Embryonic facial prominence (tissue), 1 donor: Measurements from ENCODE around the gene RAB3A.
A peak's percentile ranks its signal among the peaks of the same experiment; 100 is the strongest.
"Not testable (repeated sequence)": the region's sequence is repeated elsewhere in the genome, so short reads cannot be mapped to it uniquely, and the experiment has no call there.

Source experiments
- DNase-seq: peaks from one replicate; pipeline ENCODE4 v3.0.0-alpha.2; 2016; ENCODE audit errors: extremely low spot score

RAB3A gene

GRCh38 chr19:18168673-18169381, 35.0 kb downstream of the RAB3A start:
- no peak for DNase-seq

GRCh38 chr19:18167975-18168645, 35.7 kb downstream of the RAB3A start:
- DNase-seq = no peak

DNA sequence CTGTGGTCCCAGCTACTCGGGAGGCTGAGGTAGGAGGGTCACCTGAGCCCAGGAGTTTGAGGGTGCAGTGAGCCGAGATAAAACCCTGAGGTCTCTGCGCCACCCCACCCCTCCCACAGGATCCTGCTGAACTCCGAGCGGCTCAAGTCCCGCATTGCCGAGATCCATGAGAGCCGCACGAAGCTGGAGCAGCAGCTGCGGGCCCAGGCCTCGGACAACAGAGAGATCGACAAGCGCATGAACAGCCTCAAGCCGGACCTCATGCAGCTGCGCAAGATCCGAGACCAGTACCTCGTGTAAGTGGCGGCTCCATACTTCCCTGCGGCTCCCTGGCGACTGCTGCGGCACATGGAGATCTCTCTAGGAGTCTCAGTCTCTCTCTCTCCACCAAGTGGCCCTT, 36.8 kb downstream of the RAB3A start:
- no peak for DNase-seq

DNA sequence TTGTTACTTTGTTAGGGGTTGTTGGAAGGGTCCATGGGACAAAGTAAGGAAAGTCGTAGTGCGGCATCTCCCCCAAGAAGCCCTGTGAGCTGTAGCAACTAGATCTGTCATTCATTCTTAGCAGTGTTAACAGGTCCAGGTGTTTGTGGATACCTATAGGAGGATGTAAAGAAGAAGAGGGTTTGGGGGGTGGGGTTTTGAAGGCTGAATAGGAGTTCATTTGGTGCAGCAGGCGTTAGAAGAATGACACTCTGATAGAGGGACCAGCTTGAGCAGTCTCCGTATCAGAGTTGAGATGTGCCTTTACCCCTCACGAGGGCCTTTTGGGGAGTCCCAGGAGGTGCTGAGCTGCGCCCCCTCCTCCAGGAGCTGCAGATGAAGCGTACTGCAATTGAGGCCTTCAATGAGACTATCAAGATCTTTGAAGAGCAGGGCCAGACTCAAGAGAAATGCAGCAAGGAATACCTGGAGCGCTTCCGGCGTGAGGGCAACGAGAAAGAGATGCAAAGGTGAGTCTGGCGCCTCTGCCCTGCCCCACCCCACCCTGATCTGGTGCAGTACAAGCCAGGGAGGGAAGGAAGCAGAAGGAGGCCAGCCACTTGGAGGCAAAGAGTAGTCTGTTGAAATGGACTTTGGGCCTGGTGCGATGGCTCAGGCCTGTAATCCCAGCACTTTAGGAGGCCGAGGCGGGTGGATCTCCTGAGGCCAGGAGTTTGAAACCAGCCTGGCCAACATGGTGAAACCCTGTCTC, 37.9 kb downstream of the RAB3A start:
- no peak for DNase-seq

DNA sequence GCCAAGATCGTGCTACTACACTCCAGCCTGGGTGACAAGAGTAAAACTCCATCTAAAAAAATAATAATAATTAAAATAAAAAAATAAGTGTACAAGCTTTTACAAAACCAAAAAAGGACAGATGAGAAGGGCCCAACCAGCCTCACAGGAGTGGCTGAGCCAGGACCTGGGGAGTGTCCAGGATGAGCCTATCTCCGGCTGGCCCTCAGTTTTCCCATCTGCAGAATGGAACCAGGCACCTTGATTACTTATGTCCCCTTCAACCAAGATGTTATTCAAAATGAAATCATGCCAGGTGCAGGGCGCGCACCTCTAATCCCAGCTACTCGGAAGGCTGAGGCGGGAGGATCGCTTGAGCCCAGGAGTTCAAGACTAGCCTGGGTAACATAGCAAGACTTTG, 39.8 kb downstream of the RAB3A start:
- DNase-seq = no peak

DNA sequence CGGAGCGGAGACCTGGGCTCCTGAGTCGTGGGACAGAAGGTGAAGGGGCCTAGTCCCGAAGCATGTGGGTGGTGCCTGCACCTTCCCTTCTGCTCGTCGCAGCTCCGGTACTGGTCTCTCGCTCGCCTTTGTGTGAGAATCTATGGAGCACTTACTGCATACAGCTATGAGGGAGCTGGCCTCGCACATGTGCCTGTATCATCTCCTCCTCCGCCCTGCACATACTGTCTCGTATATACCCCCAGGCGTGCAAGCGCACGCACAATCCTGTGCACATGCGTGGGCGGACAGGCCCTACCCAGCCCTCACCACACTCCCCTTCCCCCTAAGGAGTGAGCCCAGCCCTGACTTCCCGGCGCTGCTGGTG, 42.2 kb downstream of the RAB3A start:
- DNase-seq = no peak

DNA sequence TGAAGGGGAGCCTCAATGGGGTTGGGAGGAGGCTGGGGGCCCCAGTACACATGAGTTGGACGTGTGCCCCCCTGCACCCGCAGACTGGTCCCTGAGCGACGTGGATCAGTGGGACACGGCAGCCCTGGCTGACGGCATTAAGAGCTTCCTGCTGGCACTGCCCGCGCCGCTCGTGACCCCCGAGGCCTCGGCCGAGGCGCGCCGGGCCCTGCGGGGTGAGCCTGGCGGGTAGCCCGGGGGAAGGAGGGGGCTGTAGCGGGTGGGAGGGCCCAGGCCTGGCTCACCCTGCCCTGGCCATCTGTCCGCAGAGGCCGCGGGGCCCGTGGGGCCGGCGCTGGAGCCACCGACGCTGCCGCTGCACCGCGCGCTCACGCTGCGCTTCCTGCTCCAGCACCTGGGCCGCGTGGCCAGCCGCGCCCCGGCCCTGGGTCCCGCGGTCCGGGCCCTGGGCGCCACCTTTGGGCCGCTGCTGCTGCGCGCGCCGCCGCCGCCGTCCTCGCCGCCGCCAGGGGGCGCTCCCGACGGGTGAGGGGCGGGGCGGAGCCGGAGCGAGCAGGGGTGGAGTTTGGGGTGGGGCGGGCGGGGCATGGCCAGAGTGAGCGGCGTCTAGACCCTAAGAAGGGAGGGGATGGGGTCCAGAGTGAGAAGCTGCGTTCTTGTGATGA, 42.7 kb downstream of the RAB3A start:
- no peak for DNase-seq

DNA sequence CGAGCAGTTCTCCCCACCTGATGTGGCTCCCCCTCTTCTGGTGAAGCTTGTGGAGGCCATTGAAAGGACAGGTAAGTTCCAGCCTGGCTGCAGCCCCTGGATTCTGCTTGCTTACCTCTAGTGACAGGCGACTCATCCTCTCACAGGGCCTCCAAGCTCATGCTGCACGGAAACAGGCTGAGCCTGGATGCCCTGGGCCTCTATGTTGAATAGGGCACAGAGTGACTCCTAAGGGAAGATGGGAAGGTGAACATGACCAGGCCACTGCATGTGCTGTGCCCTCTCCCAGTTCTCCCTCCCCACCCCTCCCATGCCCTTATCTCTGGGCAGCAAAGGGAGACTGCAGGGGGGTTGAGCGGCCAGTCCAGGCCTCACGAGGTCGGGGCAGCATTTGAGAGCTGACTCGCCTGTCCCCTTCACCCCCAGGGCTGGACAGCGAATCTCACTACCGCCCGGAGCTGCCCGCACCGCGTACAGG, 43.3 kb downstream of the RAB3A start:
- DNase-seq = no peak

DNA sequence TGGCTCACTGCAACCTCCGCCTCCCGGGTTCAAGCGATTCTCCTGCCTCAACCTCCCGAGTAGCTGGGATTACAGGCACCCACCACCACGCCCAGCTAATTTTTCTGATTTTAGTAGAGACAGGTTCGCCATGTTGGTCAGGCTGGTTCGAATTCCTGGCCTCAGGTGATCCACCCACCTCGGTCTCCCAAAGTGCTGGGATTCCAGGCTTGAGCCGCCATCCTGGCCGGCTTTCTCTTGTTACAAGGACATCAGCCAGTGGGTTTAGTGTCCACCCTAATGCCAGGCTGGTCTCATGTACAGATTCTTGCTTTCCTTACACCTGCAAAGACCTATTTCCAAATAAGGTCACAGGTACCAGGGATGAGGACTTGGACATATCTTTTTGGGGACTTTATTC, 44.0 kb downstream of the RAB3A start:
- DNase-seq = no peak

DNA sequence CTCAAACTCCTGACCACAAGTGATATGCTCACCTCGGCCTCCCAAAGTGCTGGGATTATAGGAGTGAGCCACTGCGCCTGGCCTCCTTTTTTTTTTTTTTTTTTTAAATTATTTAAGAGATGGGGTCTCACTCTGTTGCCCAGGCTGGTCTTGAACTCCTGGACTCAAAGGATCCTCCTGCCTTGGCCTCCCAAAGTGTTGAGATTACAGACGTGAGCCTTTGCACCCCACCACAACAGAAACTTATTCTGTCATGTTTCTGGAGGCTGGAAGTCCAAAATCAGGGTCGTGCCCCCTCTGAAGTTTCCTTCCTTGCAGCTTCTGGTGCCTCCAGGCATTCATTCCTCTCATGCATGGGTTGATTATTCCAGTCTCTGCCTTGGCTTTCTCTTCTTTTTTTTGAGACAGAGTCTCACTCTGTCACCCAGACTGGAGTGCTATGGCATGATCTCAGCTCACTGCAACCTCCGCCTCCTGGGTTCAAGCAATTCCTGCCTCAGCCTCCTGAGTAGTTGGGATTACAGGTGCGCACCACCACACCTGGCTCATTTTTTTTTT, 44.7 kb downstream of the RAB3A start:
- not testable (repeated sequence) for DNase-seq

GRCh38 chr19:18158467-18158866, 45.4 kb downstream of the RAB3A start:
- no peak for DNase-seq

DNA sequence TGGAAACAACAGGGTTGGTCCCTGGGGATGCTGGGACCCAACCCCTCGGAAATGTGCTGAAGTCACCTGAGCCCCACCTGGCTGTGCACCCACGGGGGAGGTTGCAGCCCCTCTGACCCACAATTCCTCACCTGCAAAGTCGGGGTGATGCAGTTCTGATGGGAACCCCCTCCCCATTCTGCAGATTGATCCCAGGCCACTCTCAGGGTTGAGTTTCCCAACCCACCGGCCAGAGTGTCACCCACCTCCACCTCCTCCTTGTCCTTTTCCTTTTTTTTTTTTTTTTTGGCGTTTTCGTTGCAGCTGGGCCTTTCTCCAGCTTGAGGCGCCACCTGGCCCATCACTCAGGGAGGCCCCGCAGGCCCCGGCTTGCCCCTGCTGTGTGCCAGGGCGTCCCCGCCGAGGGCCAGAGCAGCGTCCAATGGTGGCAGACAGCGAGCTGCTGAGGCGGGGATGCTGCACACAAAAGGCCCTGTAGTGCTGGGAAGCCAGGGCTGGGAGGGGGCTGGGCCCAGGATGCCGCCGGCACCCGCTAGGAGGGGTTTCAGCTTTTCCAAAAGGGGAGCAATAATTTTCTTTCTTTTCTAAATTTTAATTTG, 46.3 kb downstream of the RAB3A start:
- DNase-seq = no peak

DNA sequence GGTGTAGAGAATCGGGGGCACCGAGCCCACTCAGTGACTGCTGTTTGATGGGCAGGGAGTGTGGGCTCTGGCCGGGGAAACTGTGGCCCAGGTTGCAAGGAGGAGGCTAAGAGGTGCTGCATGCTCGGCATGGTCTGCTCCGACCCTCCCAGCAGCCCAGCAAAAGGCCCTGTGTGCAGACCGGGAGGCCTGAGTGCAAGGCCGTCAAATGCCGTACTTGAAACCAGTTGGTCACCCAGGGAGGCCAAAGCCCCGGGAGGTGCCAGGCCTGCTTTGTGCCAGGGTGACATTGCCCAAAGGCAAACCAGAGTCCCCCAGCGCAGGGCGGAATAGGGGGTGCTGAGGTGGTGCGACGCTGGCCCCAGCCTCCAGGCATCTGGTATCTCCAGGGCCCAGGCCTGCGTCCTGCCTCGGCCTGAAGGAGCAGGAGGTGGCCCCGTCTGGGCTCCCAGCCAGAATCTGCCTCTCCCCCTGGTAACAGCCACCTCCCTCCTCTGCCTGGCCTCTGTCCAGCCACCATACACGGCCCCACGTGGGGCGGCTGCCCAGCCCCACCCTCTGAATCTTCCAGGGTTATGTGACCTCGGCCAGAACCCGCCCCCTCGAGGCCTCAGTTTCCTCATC, 46.9 kb downstream of the RAB3A start:
- no peak for DNase-seq

DNA sequence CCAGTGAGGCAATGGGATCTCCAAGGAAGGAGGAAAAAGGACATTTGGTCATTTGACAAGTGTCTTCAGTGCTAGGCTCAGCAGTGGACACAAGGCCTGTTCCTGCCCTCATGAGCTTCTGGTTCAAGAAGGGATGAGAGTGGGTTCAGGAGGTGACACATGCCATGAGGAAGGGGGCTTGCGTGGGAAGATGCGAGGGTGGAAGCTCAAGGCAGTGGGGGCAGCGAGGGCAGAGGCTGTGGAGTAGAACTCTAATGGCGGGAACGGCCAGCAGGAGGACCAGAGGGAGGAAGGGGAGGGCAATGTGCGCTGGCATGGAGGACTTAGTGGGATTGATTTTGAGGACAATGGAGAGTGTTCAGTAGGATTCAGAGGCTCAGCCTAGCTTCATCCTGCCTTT, 47.6 kb downstream of the RAB3A start:
- no peak for DNase-seq

- DNase-seq = no peak
These were observed 48.5 kb downstream of the RAB3A start for GRCh38 chr19:18155095-18156087.

- no peak for DNase-seq
These were observed 50.2 kb downstream of the RAB3A start for GRCh38 chr19:18153556-18154134.

DNA sequence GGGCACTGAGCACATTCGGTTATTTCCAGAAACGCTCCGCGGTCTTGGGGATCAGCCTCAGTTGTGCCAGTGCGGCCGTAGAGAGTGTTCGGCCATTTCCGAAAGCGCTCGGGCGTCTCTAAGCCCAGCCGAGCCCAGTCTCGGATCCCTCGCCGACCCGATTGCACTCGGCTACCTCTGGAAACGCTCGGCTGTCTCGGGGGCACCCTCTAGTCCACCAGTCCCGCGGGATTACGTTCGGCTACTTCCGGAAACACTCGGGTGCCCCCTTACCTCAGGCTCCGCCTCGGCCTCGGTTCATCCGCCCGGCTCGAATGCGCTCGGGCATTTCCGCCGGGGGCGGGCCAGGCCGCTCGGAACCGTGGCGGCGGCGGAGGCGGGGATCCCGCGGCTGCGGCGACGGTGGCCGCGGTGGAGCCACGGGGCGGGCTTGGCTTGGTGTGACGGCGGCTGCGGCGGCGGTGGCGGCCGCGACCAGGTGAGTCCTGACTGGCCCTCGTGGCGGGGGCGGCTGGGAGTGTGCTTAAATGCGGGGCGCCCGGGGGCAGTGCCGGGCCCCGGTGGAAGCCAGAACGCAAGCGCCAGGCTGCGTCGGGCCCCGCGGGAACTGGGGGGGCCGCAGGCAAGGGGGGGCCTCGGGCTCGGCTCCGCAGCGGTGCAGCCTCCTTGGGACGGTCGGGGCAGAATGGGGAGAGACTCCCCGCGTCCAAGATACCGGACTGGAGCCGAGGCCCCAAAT, 50.9 kb downstream of the RAB3A start, which contains the start of gene PIK3R2:
TSS of gene PIK3R2 (plus strand) at position 347 of the 739 bp plus-strand sequence. CDS start 2,717 bp downstream, outside the sequence.
- DNase-seq = peak; percentile 98

DNA sequence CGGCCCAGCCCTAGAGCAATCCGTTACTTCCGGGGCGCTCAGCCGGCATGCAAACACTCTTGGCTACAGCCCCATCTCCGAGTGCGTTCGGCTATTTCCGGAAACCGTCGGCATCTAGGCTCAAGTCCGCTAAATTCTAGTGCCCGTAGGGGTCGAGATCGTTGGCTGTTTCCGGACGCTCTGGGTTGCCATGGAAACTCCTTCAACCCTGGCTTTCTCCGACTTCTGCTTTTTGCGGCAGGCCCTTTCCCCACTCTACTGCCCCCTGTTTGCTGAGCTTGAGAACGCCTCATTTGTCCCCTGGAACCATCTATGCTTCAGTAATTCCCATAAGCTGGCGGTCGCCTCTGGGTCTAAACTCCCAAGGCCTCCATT, 51.4 kb downstream of the RAB3A start:
- DNase-seq = peak; percentile 90
